GM21786 (cell line): Measurements from ENCODE around the gene ANKRD33B.
"Not testable (repeated sequence)": the region's sequence is repeated elsewhere in the genome, so short reads cannot be mapped to it uniquely, and the experiment has no call there.

Source experiments
- ATAC-seq: cut with Tn5 transposase; IDR thresholded peaks from one replicate; pipeline ENCODE4 v1.9.1; 2021; ENCODE audit not compliant: unreplicated experiment

ANKRD33B gene

DNA sequence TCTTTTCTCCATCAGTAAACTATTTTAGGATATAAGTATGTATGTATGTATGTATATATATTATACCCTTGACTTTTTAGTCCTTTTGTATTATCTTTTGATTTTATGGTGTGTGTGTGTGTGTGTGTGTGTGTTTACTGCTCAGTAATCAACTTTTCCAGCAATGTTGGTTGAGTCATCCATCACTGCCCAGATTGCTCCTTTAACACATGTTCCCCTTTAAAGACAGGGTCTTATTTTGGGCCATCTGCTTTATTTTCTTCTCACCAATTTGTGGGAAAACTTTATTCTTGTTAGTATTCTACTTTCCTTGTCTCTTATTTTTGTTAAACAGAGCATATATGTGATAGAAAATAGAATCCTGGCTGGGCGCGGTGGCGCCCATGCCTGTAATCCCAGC lies 28.1 kb downstream of the ANKRD33B start:
- no peak for ATAC-seq

- ATAC-seq = peak; percentile 62
Measured at GRCh38 chr5:10592601-10593000, 28.7 kb downstream of the ANKRD33B start.

DNA sequence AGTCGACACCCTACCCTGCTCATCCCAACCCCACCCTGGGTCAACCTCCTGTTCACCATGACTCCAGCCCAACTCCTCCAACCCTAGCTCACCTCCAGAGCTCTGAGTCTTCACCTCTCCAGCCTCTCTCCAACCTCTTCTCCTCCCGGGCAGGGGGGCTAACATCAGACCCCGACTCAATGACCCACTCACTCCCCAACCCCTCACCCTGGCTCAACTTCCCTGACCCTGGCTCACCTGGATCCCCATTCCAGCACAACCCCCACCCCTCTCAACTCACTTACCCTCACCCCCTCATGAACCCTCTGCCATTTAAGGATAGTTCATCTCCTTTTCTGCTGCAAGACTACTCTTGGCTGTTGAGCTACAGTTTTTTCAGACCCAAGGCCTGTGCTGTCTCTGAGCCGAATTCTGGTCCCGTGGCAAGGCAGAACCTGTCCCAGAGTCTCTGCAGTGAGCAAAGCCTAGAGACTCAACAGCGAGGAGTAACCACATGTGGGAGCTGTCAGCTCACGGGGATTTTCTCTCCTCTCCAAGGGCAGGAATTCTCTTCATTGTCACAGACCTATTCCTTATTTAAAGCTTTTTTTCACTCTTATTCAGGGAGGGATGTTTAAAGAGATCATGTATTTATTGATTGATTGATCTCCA lies 29.8 kb downstream of the ANKRD33B start:
- ATAC-seq = no peak

- ATAC-seq = no peak
Measured at GRCh38 chr5:10594591-10595210, 30.8 kb downstream of the ANKRD33B start.

- ATAC-seq = no peak
Measured at GRCh38 chr5:10595293-10595671, 31.4 kb downstream of the ANKRD33B start.

DNA sequence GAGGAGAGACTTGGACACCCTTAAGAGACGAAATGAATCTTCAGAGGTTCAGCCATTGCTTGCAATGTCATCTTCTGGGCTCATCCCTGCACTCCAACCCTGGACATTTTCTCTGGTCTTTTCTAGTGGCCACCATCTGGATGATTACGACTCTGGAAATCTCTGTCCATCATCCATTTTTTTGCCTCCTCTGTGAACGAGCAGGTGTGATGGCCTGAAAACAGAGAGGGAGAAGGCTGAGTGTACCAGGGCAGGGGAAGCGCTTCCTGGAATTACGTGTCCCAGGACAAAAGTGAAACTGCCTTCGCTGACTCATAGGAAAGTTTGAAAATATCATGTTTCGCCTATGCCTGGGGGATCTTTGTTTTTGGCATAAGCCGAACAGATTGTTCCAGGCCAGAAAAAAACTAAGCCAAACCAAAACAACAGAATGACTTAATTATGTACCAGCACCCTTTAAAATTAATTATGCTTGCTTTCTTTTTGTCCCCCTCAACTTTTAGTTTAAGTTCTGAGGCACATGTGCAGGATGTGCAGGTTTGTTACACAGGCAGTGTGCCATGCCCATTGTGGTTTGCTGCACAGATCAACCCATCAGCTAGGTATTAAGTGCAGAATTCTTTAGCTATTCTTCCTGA lies 31.9 kb downstream of the ANKRD33B start:
- ATAC-seq = peak; percentile 29

GRCh38 chr5:10596310-10596703 lies 32.4 kb downstream of the ANKRD33B start:
- no peak for ATAC-seq

DNA sequence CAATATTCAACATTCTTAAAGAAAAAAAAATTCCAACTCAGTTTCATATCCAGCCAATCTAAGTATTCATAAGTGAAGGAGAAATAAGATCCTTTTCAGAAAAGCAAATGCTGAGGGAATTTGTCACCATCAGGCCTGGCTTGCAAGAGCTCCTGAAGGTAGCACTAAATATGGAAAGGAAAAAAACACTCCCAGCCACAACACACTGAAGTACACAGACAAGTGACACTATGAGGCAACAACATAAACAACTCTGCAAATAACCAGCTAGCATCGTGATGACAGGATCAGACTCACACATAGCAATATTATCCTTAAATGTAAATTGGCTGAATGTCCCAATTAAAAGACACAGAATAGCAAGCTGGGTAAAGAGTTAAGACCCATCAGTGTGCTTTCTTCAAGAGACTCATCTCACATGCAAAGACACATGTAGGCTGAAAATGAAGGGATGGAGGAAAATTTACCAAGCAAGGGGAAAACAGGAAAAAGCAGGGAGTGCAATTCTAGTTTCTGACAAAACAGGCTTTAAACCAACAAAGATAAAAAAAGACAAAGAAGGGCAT lies 33.1 kb downstream of the ANKRD33B start:
- ATAC-seq = no peak

DNA sequence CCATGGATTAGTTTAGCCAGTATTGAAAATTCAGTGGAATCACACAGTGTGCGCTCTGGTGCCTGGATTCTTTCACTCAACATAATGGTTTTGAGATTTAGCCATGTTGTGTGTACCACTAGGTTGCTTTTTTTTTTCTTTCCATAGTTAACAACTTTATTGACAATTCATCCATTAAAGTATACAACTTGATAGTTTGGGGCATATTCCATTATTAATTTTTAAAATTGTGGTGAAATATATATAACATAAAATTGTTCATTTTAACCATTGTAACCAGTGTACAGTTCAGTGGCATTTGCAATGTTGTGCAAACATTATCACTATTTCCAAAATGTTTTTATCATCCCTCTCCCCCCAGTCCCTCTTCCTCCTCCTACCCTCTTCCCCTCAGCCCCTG lies 35.2 kb downstream of the ANKRD33B start:
- ATAC-seq = no peak

GRCh38 chr5:10599862-10600284 lies 36.0 kb downstream of the ANKRD33B start:
- ATAC-seq = no peak

DNA sequence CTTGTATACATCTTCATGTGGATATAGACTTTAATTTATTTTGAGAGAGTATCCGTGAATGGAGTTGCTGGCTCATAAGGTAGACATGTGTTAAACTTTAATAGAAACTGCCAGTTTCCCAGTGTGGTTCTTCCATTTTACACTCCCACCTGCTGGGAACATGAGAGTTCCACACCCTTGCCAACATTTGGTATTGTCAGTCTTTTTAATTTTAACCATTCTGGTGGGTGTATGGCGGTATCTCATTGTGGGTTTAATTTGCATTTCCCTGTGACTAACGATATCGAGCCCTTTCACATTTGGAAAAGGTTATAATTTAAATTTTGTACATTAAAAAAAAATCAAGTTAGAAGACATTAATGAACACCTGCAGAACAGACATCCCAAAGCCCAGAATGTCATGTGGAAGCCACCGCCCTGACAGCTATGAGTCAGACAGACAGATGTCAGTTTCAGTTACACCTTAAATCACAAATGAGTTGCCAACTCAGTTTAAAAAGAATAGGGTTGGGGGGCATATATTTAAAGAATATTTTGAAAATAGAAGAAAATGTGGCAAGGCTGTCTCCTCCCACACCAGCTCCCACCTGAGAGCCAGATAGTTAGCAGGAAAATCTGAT lies 36.9 kb downstream of the ANKRD33B start:
- ATAC-seq = peak; percentile 73

- ATAC-seq = peak; percentile 34
Measured at GRCh38 chr5:10601246-10602030, 37.6 kb downstream of the ANKRD33B start.

DNA sequence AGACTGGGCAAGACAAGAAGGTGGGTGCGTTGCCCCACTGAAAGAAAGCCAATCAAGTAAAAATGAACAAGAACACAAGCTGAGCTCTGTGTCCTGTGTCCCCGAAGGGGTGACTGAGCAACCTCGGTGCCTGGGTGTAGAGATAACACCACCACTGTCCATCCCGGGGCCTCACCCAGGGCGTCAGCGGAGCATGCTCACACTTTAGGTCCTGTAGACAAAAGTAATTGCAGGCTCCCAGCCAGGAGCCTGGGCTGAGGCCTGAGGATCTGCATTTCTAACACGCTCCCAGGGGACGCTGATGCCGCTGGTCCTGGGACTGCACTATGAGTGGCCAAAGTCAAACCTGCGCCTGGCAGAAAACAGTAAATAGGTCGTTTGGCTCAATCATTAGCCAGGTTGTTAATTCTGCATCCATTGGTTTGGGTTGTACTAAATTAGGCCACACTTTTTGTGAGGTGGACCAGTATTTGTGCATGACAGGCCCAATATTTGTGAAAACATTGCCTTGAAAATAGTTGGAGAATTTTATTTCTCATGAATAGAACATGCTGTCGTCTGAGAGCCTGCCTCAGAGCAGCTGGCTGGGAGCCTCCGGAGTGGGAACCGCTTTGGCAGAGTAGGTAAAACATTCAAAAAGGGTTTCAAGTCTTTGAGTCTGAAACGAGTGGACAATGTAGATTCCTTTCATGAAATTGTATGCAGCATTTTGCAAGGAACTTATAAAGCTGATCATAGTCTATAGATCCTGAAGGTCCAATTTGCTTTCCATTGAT lies 38.3 kb downstream of the ANKRD33B start:
- ATAC-seq = no peak

GRCh38 chr5:10604975-10605374 lies 41.1 kb downstream of the ANKRD33B start:
- no peak for ATAC-seq

- not testable (repeated sequence) for ATAC-seq
Measured at GRCh38 chr5:10606632-10607022, 42.8 kb downstream of the ANKRD33B start.

DNA sequence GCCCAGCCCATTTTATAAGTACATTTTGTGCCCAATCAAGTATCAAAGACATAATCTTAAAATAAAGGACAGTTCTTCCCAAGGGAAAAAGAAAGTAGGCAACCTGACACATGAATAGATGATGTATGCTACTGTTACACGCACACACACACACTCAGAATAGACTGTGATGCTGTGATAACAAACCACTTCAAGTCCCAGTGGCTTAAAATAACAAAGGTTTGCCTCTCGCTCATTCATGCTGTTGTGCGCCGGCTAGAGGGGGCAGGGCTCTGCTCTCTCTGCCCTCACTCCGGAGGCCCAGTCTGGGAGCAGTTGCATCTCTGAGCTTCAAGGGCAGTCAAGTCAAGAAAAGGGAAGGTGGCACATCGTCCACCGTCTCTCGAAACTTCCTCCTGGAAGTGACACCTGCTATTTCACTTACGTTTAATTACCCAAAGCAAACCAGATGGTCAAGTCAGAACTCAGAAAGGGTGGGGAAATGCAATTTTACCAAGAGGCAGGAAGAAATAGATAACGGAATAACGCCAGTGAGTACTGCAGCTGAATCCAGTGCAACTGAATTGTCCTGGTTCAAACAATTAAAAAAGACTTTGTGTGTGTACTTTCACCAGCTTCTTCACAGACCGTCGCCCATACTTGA lies 43.3 kb downstream of the ANKRD33B start:
- peak; percentile 84 for ATAC-seq

- ATAC-seq = peak; percentile 54
Measured at GRCh38 chr5:10607666-10608073, 43.8 kb downstream of the ANKRD33B start.

- not testable (repeated sequence) for ATAC-seq
Measured at GRCh38 chr5:10608081-10608480, 44.2 kb downstream of the ANKRD33B start.

GRCh38 chr5:10610058-10610457 lies 46.2 kb downstream of the ANKRD33B start:
- ATAC-seq = no peak

DNA sequence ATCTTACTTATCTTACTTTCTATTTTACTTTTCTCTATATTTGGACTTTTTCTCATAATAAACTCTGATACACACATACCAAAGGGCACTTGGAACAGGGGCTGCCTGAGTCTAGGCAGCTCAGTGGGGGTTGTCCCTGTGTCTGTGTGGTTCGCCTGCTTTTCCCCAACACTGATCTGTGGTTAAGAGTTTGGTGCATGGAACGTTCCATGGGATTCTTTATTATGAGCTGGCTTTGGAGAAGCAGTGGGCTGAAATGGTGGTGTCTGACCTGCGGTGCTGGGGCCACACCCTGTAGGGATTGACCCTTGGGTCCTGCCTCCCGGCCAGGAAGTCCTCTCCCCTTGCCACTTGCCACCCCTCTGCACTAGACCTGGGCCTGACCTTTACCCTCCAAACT lies 47.4 kb downstream of the ANKRD33B start:
- no peak for ATAC-seq
